H54 (cell line): Measurements from ENCODE around the gene HTR2C.

Experiments
- DNase-seq: peaks from one replicate; pipeline ENCODE4 v3.0.0; 2011; ENCODE audit warnings: low spot score, mixed read lengths; ENCODE audit not compliant: insufficient read length
- FAIRE-seq: peaks from 3 replicates; lab custom pipeline; 2011; peaks lifted over from hg19 to GRCh38; lab: Jason Lieb, UNC
- POLR2A ChIP-seq: IDR thresholded peaks from 2 replicates; pipeline ENCODE4 v1.6.1; 2011; ENCODE audit warnings: low read depth, mild to moderate bottlenecking, low read length

The HTR2C gene

DNA sequence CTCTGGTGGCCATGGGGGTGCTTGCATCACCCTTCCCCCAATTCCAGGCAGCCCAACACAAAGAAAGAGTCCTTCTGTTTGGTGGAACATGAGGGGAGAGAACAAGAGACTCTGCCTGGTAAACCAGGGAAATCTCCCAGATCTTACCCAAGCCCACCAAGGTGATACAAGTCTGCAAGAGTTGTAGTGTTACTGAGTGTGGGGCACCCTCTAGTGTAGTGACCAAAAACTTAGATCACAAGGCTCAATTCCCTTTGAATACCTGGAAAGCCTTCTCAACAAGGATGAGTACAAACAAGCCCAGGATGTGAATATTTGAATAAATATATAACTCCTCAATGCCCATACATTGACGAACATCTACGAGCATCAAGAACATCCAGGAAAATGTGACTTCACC lies 368.8 kb downstream of the HTR2C start:
- FAIRE-seq (no peak), DNase-seq (no peak)
- TF ChIP-seq POLR2A: no peak
